ENCODE results near the gene KLK11.

KLK11 gene, protein sequence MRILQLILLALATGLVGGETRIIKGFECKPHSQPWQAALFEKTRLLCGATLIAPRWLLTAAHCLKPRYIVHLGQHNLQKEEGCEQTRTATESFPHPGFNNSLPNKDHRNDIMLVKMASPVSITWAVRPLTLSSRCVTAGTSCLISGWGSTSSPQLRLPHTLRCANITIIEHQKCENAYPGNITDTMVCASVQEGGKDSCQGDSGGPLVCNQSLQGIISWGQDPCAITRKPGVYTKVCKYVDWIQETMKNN

DNA sequence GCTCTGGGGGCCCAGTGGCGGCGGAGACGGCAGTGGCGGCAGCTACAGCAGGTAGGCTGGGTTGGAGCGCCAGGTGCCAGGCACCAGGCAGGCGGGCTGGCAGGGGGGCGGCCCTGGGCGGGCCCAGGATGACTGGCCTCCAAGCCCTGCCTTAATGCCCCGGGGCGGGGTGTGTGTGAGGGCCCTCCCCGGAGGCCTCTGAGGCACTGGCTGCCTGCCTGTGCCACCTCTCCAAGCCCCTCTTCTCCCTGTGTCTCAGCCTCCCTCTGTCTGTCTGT is at the start of gene KLK11:
Gene KLK11 (minus strand): TSS at position 63 of the 278 bp plus-strand sequence. CDS start 985 bp downstream, outside the sequence.
- no peak within 1 kb of the TSS for H3K4me3 ChIP-seq
- H3K27me3 ChIP-seq: no peaks in the 10 kb centered on the region
- no peak within 1 kb of the TSS for H3K4me2 ChIP-seq
- no peaks in the 10 kb centered on the region for H4K20me1 ChIP-seq
- no peaks in the 10 kb centered on the region for H3K9me3 ChIP-seq
- H3K9ac ChIP-seq: no peak within 1 kb of the TSS
- no peaks in the 10 kb centered on the region for H3K36me3 ChIP-seq
- H3K27ac ChIP-seq: no peak within 1 kb of the TSS
- TF ChIP-seq Cebpa-rat (IDR thresholded peaks at IDR 0.05): no peak
- no peaks in the 10 kb centered on the region for H3K4me1 ChIP-seq

DNA sequence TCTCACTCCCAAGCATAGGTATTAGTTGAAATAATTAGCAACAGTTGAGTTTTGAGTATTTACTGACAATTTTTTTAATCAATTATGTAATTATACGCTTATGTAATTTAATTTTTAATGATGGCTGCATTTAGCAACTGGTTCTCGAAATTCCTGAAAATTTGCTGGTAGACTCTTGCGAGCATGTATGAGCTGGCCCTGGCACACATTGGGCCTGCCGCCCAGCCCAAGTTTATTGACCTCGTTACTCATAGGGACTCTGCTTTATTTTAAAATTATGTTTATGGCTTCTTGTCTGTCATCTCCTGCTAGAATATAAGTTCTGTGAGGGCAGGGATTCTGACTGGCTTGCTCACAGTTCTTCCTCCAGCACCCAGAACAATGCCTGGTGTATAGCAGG is 49.6 kb upstream of the KLK11 start:
- Histone ChIP-seq H4K20me1 (no peaks in the 10 kb centered on the region), H3K4me3 (no peak overlapping the region), H3K27me3 (no peaks in the 10 kb centered on the region), H3K4me1 (no peaks in the 10 kb centered on the region), H3K9ac (no peak overlapping the region), H3K36me3 (peaks cover 32% of the 10 kb centered on the region; the same call in 1 of the 2 replicates), H3K9me3 (peaks cover 18% of the 10 kb centered on the region), H3K4me2 (no peak overlapping the region), H3K27ac (no peak overlapping the region)
- no peak for TF ChIP-seq Cebpa-rat (IDR thresholded peaks at IDR 0.05)

DNA sequence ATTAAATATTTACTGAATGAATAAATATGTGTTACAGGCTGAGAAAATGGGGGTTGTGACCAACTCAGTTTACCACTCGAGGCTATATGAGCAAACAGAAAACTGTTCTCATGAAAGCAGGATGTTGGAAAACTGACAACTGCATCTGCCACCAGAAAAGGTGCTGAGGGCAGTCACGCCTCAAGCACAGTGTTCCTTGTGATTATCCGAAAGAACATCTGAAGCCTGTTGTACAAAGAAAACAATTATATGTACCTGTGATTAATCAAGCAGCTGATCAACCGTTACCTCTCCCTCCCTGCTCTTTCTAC is 44.6 kb upstream of the KLK11 start:
- Histone ChIP-seq H3K36me3 (0 out of 2 replicates have a peak, but pooled peaks cover under 1% of the 10 kb centered on the region), H4K20me1 (no peaks in the 10 kb centered on the region), H3K9ac (no peak overlapping the region), H3K27me3 (no peaks in the 10 kb centered on the region), H3K9me3 (peaks cover 18% of the 10 kb centered on the region), H3K4me2 (no peak overlapping the region), H3K4me3 (no peak overlapping the region), H3K27ac (no peak overlapping the region), H3K4me1 (no peaks in the 10 kb centered on the region)
- TF ChIP-seq Cebpa-rat (IDR thresholded peaks at IDR 0.05): no peak

DNA sequence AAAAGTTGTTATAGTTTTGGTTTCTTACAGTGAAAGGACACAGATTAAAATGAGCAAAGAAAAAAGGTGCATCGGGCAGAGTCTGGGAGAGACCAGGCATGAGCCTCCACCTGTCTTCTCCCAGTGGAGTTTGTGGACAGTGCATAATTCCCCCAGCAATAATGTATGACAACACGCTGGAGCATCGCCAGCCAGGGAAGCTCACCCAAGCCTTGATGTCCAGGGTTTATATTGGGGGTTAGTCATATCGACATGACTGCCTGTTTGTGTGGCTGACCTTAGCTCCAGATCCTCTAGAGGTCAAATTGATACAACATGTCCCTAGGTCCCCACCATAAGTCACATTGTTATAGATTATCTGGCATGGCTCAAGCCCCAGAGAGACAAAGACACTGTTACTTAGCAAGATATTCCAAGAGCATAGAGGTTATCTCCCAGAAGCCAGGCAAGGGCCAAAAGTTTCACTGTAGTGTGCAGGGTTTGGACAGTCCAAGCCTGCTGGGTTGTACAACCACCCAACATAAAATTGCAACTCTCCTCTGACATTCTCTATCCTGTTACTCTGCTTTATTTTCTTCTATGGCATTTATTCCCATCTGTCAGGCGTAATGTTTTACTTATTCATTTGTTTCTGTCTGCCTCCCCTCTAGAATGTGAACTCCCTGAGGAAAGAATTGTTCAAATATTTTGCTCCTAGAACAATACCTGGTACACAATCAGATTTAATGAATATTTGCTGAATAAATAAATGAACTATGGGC is 44.1 kb upstream of the KLK11 start:
- Histone ChIP-seq H3K27ac (no peak overlapping the region), H3K9me3 (peaks cover 18% of the 10 kb centered on the region), H3K4me3 (no peak overlapping the region), H3K4me1 (no peaks in the 10 kb centered on the region), H3K9ac (no peak overlapping the region), H3K36me3 (no peaks in the 10 kb centered on the region), H3K4me2 (no peak overlapping the region), H4K20me1 (no peaks in the 10 kb centered on the region), H3K27me3 (no peaks in the 10 kb centered on the region)
- no peak for TF ChIP-seq Cebpa-rat (IDR thresholded peaks at IDR 0.05)

DNA sequence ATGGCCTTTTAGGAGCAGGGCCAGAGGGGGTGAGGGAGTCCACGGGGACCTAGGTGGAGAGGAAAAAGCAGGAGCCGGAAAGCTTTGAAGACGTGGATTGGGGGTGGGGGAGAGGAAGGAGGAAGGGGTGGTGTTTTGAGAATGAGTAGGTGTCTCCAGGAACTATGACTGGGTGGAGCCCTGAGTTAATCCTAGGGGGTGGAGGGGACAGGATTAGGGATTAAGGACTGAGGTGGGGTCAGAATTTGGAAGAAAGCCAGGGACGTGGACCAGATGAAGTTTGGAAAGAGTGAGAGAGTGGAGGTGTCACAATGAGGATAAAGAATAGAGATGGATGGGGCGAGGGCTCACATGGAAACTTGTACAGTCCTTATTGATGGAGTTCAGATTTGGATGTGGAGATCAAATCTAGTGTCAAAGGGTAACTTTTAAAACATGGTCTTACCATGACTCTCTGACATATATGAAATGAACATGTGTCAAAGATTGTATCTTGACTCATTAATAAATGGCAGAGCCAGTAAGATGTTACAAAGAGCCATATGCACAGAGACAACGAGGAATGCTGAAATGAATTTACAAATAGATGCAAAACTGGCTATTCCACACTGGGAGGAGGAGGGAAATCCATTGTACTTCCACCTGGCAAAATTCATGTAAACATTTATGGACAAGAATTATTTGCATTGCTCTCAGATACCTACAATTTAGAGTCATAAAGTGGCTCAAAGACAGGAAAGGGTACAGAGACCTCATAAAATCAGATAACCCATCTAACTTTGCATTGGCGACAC is 40.2 kb upstream of the KLK11 start:
- no peaks in the 10 kb centered on the region for H3K36me3 ChIP-seq
- TF ChIP-seq Cebpa-rat (IDR thresholded peaks at IDR 0.05): no peak
- no peak overlapping the region for H3K4me2 ChIP-seq
- no peak overlapping the region for H3K4me3 ChIP-seq
- H3K4me1 ChIP-seq: no peaks in the 10 kb centered on the region
- no peak overlapping the region for H3K27ac ChIP-seq
- H4K20me1 ChIP-seq: no peaks in the 10 kb centered on the region
- no peaks in the 10 kb centered on the region for H3K9me3 ChIP-seq
- no peak overlapping the region for H3K9ac ChIP-seq
- no peaks in the 10 kb centered on the region for H3K27me3 ChIP-seq

DNA sequence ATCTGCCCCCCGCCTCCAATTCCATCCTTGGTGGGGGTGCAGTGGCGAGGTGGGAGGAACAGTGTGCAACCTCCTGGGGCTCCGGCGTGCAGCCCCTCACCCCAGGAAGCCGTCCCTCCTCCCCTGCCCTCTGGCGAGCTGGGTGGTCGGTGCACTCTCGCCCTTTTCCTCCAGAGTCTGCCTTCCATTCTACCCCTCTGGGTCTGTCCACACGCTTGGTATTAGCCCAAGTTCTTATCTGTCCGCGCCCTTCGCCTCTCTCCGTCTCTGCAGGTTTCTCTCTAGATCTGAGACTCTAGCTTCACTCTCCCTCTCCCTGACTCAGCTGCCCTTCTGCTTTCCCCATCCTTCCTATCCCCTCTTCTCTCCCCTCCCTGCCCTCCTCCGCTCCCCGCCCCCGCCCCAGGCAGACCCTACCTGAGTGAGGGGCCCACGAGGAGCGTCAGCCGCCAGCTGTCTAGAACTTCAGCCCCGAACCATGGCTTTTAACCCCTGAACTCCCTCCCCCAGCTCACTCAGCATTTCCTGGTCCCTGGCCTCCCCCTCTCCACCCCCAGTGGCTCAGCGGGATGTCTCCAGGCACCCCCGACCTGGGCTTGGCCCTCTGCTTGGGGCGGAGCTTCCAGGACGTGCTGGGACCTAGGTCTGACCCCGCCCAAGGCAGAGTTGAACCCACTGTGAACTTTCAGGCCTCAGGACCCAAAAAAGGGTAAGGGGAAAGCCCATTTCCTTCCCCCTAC is 39.0 kb upstream of the KLK11 start:
- H3K27me3 ChIP-seq: no peaks in the 10 kb centered on the region
- peak overlapping the region; percentile 55 for H3K4me3 ChIP-seq
- H3K27ac ChIP-seq: no peak overlapping the region
- H3K9me3 ChIP-seq: no peaks in the 10 kb centered on the region
- no peaks in the 10 kb centered on the region for H3K4me1 ChIP-seq
- peak overlapping the region; percentile 55 for H3K4me2 ChIP-seq
- H3K9ac ChIP-seq: no peak overlapping the region
- no peaks in the 10 kb centered on the region for H3K36me3 ChIP-seq
- no peaks in the 10 kb centered on the region for H4K20me1 ChIP-seq
- TF ChIP-seq Cebpa-rat (IDR thresholded peaks at IDR 0.05): no peak

DNA sequence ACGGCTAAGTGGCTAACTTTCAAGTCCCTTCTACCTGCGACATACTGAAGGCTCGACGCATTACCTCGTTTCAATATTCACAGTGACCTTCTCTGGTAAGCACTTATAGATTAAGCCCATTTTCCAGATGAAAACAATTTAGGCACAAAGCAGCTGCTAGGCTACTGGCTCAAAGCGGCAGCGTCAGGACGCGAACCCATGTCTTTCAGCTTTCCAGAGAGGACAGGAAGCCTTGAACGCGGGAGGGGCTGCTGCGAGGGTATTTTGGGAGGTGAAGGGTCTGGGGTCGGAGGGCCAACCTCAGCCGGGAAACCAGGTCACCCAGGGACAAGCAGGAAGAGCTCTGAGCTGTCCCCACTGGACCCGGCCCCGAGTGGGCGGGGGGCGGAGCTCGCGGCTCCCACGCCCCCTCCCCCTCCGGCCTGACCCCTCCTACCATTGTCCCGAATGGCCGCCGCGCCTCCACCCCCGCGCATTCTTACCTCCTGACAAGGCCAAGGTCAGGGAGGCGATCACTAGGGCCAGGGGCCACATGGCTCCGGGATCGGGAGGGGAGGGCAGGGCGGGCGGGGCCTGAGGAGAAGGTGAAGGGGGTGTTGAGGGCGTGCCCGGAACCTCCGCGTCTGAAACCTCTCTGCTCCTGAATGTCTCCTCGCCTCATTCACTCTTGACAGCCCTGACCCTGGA is 38.3 kb upstream of the KLK11 start, which contains the start of gene KLK13:
Gene KLK13 (minus strand): TSS at position 559 of the 687 bp plus-strand sequence. CDS start 25 bp downstream, at position 534.
- no peak for TF ChIP-seq Cebpa-rat (IDR thresholded peaks at IDR 0.05)
- no peaks in the 10 kb centered on the region for H4K20me1 ChIP-seq
- H3K9ac ChIP-seq: no peak within 1 kb of the TSS
- H3K4me2 ChIP-seq: peak within 1 kb of the TSS; percentile 55
- no peaks in the 10 kb centered on the region for H3K36me3 ChIP-seq
- no peak within 1 kb of the TSS for H3K27ac ChIP-seq
- peak within 1 kb of the TSS; percentile 55 for H3K4me3 ChIP-seq
- H3K4me1 ChIP-seq: no peaks in the 10 kb centered on the region
- no peaks in the 10 kb centered on the region for H3K27me3 ChIP-seq
- no peaks in the 10 kb centered on the region for H3K9me3 ChIP-seq

DNA sequence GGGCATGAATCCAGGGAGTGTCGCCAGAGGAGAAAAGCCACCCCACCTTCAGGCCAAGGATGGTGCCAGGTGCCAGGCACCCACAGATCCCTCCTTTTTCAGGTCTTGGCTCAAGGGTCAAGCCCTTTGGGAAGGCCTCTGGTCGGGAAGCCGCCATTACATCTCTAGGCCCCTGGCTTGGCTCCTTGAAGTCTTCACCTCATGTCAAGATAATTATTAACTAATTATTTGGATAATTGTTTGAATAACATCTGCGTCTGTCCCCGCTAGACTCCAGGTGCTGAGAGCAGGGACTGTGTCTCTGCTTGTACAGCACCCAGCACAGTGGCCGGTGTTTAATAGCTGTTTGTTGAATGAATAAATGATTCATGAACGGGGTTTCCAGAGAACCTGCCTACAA is 37.2 kb upstream of the KLK11 start:
- Histone ChIP-seq H3K4me3 (no peak overlapping the region), H3K36me3 (no peaks in the 10 kb centered on the region), H3K9ac (no peak overlapping the region), H3K4me1 (no peaks in the 10 kb centered on the region), H3K4me2 (no peak overlapping the region), H4K20me1 (no peaks in the 10 kb centered on the region), H3K27me3 (no peaks in the 10 kb centered on the region), H3K9me3 (no peaks in the 10 kb centered on the region), H3K27ac (no peak overlapping the region)
- no peak for TF ChIP-seq Cebpa-rat (IDR thresholded peaks at IDR 0.05)

DNA sequence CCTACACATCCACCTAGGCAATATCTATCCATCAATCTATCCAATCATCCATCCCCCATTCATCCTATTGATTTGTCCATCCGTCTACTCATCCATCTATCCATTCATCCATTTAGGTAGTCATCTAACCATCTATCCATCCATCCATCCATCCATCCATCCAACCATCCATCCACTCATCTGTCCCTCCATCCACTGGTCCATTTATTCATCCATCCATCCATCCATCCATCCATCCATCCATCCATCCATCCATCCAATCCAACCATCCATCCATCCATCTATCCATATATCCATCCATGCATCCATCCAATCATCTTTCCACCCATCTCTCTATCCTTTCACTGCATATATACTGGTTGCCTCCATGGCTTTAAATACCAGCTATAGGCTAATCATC is 34.6 kb upstream of the KLK11 start:
- H3K36me3 ChIP-seq: no peaks in the 10 kb centered on the region
- H3K9ac ChIP-seq: no peak overlapping the region
- no peak overlapping the region for H3K4me2 ChIP-seq
- H3K4me1 ChIP-seq: no peaks in the 10 kb centered on the region
- no peaks in the 10 kb centered on the region for H3K27me3 ChIP-seq
- no peaks in the 10 kb centered on the region for H3K9me3 ChIP-seq
- TF ChIP-seq Cebpa-rat (IDR thresholded peaks at IDR 0.05): no peak
- no peak overlapping the region for H3K27ac ChIP-seq
- H3K4me3 ChIP-seq: no peak overlapping the region
- H4K20me1 ChIP-seq: no peaks in the 10 kb centered on the region

All from BLaER1 (cell line).